Measurements from ENCODE around the gene KPRP.

Gene KPRP

GRCh38 chr1:152806576-152806975 is 48.8 kb downstream of the KPRP start, which contains the start of gene LCE1C:
LCE1C (minus strand) TSS chr1:152806651; CDS start chr1:152805478, 1,173 bp downstream.
- no peaks in the 10 kb centered on the region for H3K4me1 ChIP-seq (ENCODE audit: insufficient read depth, low read length)
- no peaks in the 10 kb centered on the region for H3K36me3 ChIP-seq (ENCODE audit: insufficient read depth, low read length)
- H3K9me3 ChIP-seq (ENCODE audit: control insufficient read depth, insufficient read depth, low read length) = no peaks in the 10 kb centered on the region
- no peak within 1 kb of the TSS for H3K9ac ChIP-seq (ENCODE audit: low read depth, low read length)

GRCh38 chr1:152811050-152811449 is 53.2 kb downstream of the KPRP start:
- H3K9ac ChIP-seq (ENCODE audit: low read depth, low read length) = no peak overlapping the region
- H3K9me3 ChIP-seq (ENCODE audit: control insufficient read depth, insufficient read depth, low read length) = no peaks in the 10 kb centered on the region
- no peaks in the 10 kb centered on the region for H3K4me1 ChIP-seq (ENCODE audit: insufficient read depth, low read length)
- no peaks in the 10 kb centered on the region for H3K36me3 ChIP-seq (ENCODE audit: insufficient read depth, low read length)

Measured in ES-I3 (cell line).